HepG2 (cell line): ENCODE measurements around the gene KCNH1. TPM values are rescaled to one million over a fixed set of nuclear protein-coding genes. Genes with fewer than 3 reads are reported as not detected.

Source experiments
- ATAC-seq: fragments of 200-7000 bp; cut with Tn5 transposase; 3 replicates; pipeline ENCODE4 v1.9.1; 2020; ENCODE audit warnings: mild to moderate bottlenecking, moderate library complexity
- BruUV-seq: library from RNA; stranded (reverse); fragments of 400-500 nt; replicated peaks from 2 replicates; lab custom pipeline; 2021; lab: Mats Ljungman, UMichigan
- CTCF ChIA-PET: fragments of 300-600 bp; formaldehyde crosslinking; extraction: SDS; loops from one replicate; lab custom pipeline; 2021; ENCODE audit warnings: low total read pairs, inconsistent platforms, low intra/inter-chr PET ratio; lab: Yijun Ruan, JAX
- POLR2A ChIA-PET: fragments of 350-600 bp; sonication (Branson Sonifier 250); formaldehyde crosslinking; loops from one replicate; lab custom pipeline; 2020; ENCODE audit warnings: antibody characterized with exemption, inconsistent platforms; lab: Yijun Ruan, JAX
- DNase-seq: peaks from one replicate; pipeline ENCODE4 v3.0.0-alpha.2; 2015; ENCODE audit warnings: low spot score
- FAIRE-seq: peaks from 3 replicates; lab custom pipeline; 2011; peaks lifted over from hg19 to GRCh38; lab: Jason Lieb, UNC
- H2AFZ ChIP-seq: one replicate; pipeline ENCODE4 v1.6.1; 2011; ENCODE audit warnings: low read length, inconsistent platforms
- H3K27ac ChIP-seq: fragments of 300-600 bp; 3 replicates; pipeline ENCODE4 v1.8.0; 2011; ENCODE audit warnings: mixed run types, mild to moderate bottlenecking, mixed read lengths, low read length, inconsistent platforms; ENCODE audit not compliant: insufficient read depth; ENCODE audit errors: extremely low read length
- H3K27me3 ChIP-seq, 2 experiments: fragments of 200-600 bp in 1 of 2; 2 replicates in 1 of 2; 3 replicates in 1 of 2; pipeline versions ENCODE4 v1.6.0 to v1.8.0; 2011; ENCODE audit warnings: low read length in 2 of 2, mild to moderate bottlenecking in 2 of 2, moderate library complexity in 2 of 2, inconsistent platforms in 1 of 2; ENCODE audit not compliant: insufficient read depth in 2 of 2, control insufficient read depth in 1 of 2
- H3K36me3 ChIP-seq, 2 experiments: fragments of 200-600 bp in 1 of 2; replicated peaks in 1 of 2; 2 replicates in 1 of 2; 3 replicates in 1 of 2; pipeline versions ENCODE4 v1.5.1 to v1.8.0; 2011; ENCODE audit warnings: low read length in 2 of 2, inconsistent platforms in 1 of 2; ENCODE audit not compliant: insufficient read depth in 2 of 2, control insufficient read depth in 1 of 2
- H3K4me1 ChIP-seq: 2 replicates; pipeline ENCODE4 v1.5.1; 2012; ENCODE audit warnings: low read length, inconsistent platforms; ENCODE audit not compliant: insufficient read depth
- H3K4me2 ChIP-seq: 2 replicates; pipeline ENCODE4 v1.6.0; 2011; ENCODE audit warnings: low read depth, low read length, inconsistent platforms
- H3K4me3 ChIP-seq, 3 experiments: fragments of 200-600 bp in 1 of 3; sonication (generic), shearing (Covaris generic) in 1 of 3; replicated peaks in 1 of 3; 2 replicates each; pipeline ENCODE4 v1.5.1; 2011 to 2016; ENCODE audit warnings: low read length in 3 of 3, inconsistent platforms in 2 of 3, low read depth in 2 of 3, mild to moderate bottlenecking in 2 of 3, control low read depth in 1 of 3, mixed read lengths in 1 of 3; ENCODE audit not compliant: insufficient read depth in 1 of 3
- H3K79me2 ChIP-seq: one replicate; pipeline ENCODE4 v1.6.1; 2011; ENCODE audit warnings: low read length, inconsistent platforms; ENCODE audit not compliant: insufficient read depth
- H3K9ac ChIP-seq: 2 replicates; pipeline ENCODE4 v1.6.0; 2011; ENCODE audit warnings: mild to moderate bottlenecking, low read depth, low read length, inconsistent platforms; ENCODE audit not compliant: insufficient read depth
- H3K9me3 ChIP-seq: 2 replicates; pipeline ENCODE4 v1.5.1; 2012; ENCODE audit warnings: mild to moderate bottlenecking, low read length
- H4K20me1 ChIP-seq: 2 replicates; pipeline ENCODE4 v1.6.0; 2011; ENCODE audit warnings: inconsistent platforms, mild to moderate bottlenecking, low read length, moderate library complexity; ENCODE audit not compliant: insufficient read depth
- AGO2 ChIP-seq: fragments of 200-400 bp; formaldehyde crosslinking; optimal IDR thresholded peaks from 2 replicates; pipeline ENCODE3; 2017; ENCODE audit warnings: mild to moderate bottlenecking, low read depth, low read length, moderate library complexity
- ATF1 ChIP-seq: IDR thresholded peaks from 2 replicates; pipeline ENCODE4 v1.6.1; 2016; ENCODE audit warnings: mild to moderate bottlenecking, control low read depth
- BRCA1 ChIP-seq: sonication (generic); formaldehyde crosslinking; IDR thresholded peaks from 2 replicates; pipeline ENCODE4 v1.4.0; 2020; ENCODE audit warnings: missing genetic modification reagents
- CAMTA2 ChIP-seq: sonication (generic); formaldehyde crosslinking; IDR thresholded peaks from 2 replicates; pipeline ENCODE4 v1.4.0; 2020; ENCODE audit warnings: mild to moderate bottlenecking, missing genetic modification reagents, borderline replicate concordance
- GATAD2A ChIP-seq: IDR thresholded peaks from 2 replicates; pipeline ENCODE4 v1.6.1; 2016
- IKZF4 ChIP-seq: sonication (generic); formaldehyde crosslinking; IDR thresholded peaks from 2 replicates; pipeline ENCODE4 v1.5.1; 2020; ENCODE audit warnings: borderline replicate concordance, mild to moderate bottlenecking, low read depth, missing genetic modification reagents; ENCODE audit errors: not compliant biosample characterization
- JDP2 ChIP-seq: sonication (generic); formaldehyde crosslinking; IDR thresholded peaks from 2 replicates; pipeline ENCODE4 v1.8.1; 2022; ENCODE audit warnings: missing genetic modification reagents, borderline replicate concordance
- NFKB2 ChIP-seq: sonication (generic); formaldehyde crosslinking; IDR thresholded peaks from 2 replicates; pipeline ENCODE4 v1.4.0; 2020; ENCODE audit warnings: missing genetic modification reagents, borderline replicate concordance
- PBX3 ChIP-seq: sonication (generic); formaldehyde crosslinking; IDR thresholded peaks from 2 replicates; pipeline ENCODE4 v1.8.1; 2023; ENCODE audit warnings: missing genetic modification reagents, inconsistent platforms, borderline replicate concordance
- SATB2 ChIP-seq: sonication (generic); formaldehyde crosslinking; IDR thresholded peaks from 2 replicates; pipeline ENCODE4 v1.5.0; 2020; ENCODE audit warnings: missing genetic modification reagents
- STAT5B ChIP-seq: sonication (generic); formaldehyde crosslinking; IDR thresholded peaks from 2 replicates; pipeline ENCODE4 v1.4.0; 2020; ENCODE audit warnings: missing genetic modification reagents
- TCF7 ChIP-seq: sonication (generic); IDR thresholded peaks from 2 replicates; pipeline ENCODE4 v1.6.1; 2016; ENCODE audit warnings: antibody characterized with exemption, low read depth
- TFDP1 ChIP-seq: IDR thresholded peaks from 2 replicates; pipeline ENCODE4 v1.6.1; 2016; ENCODE audit warnings: missing compliant biosample characterization, missing genetic modification reagents, borderline replicate concordance
- ZFP82 ChIP-seq: sonication (generic); formaldehyde crosslinking; IDR thresholded peaks from 2 replicates; pipeline ENCODE4 v1.5.1; 2020; ENCODE audit warnings: mild to moderate bottlenecking, missing genetic modification reagents, borderline replicate concordance
- ZNF225 ChIP-seq: sonication (generic); formaldehyde crosslinking; IDR thresholded peaks from 2 replicates; pipeline ENCODE4 v1.4.0; 2020; ENCODE audit warnings: mild to moderate bottlenecking, missing genetic modification reagents
- ZNF230 ChIP-seq: sonication (generic); formaldehyde crosslinking; IDR thresholded peaks from 2 replicates; pipeline ENCODE4 v1.4.0; 2020; ENCODE audit warnings: mild to moderate bottlenecking, missing genetic modification reagents
- ZNF274 ChIP-seq: sonication (generic); formaldehyde crosslinking; IDR thresholded peaks from 2 replicates; pipeline ENCODE4 v1.5.1; 2020; ENCODE audit warnings: mild to moderate bottlenecking, missing genetic modification reagents
- WGBS: methylation state at CpG from one replicate; pipeline ENCODE4 v1.1.6; 2017; ENCODE audit warnings: low lambda C conversion rate; 5-methylcytosine and 5-hydroxymethylcytosine counted together
- in situ Hi-C: cut with HindIII; loops from 2 replicates; pipeline ENCODE4 v1.10.0; 2017; ENCODE audit warnings: low pct_unique_long_range_greater_than_20kb; ENCODE audit not compliant: extremely low pct_ligation_motif_present
- intact Hi-C: fragments of 100-400 bp; cut with micrococcal nuclease; formaldehyde crosslinking; loops from one replicate; pipeline ENCODE4 v1.10.0; 2022; ENCODE audit not compliant: unreplicated experiment
- polyA plus RNA-seq, 8 experiments: library from polyadenylated mRNA; depleted of rRNA in 3 of 8; stranded (reverse) in 7 of 8; unstranded in 1 of 8; fragments of >200 nt; fragmentation: Illumina TruSeq in 4 of 8; extraction: Trizol in 4 of 8; gene quantifications; 2 replicates each; pipeline versions ENCODE4 v1.2.1 to v1.2.3, GENCODE V29; 2011 to 2016; ENCODE audit warnings: low read depth in 4 of 8, missing spikeins in 1 of 8, mixed read lengths in 1 of 8; ENCODE audit not compliant: insufficient read depth in 1 of 8
- total RNA-seq, 5 experiments: library from RNA; depleted of rRNA; stranded (reverse); fragments of >200 nt; fragmentation: Illumina TruSeq; extraction: Trizol; gene quantifications; 2 replicates each; pipeline ENCODE4 v1.2.3, GENCODE V29; 2016; ENCODE audit warnings: low read depth in 1 of 5
- TF ChIP-seq, protein P1 (sequence below), 2 experiments: sonication (generic) in 1 of 2; formaldehyde crosslinking in 1 of 2; IDR thresholded peaks; 2 replicates each; pipeline versions ENCODE4 v1.4.0 to v1.6.1; 2018 to 2020; ENCODE audit warnings: missing genetic modification reagents in 2 of 2, borderline replicate concordance in 1 of 2, low read depth in 1 of 2, mild to moderate bottlenecking in 1 of 2, missing biosample characterization in 1 of 2
- TF ChIP-seq, protein P2 (sequence below): sonication (generic); formaldehyde crosslinking; IDR thresholded peaks from 2 replicates; pipeline ENCODE4 v1.8.1; 2023; ENCODE audit warnings: mild to moderate bottlenecking, moderate library complexity, missing genetic modification reagents
- TF ChIP-seq, protein P3 (sequence below): sonication (generic); formaldehyde crosslinking; IDR thresholded peaks from 2 replicates; pipeline ENCODE4 v1.9.0; 2021; ENCODE audit warnings: missing genetic modification reagents, borderline replicate concordance

KCNH1 gene
- total and polyA plus RNA-seq, 2 of the 13 experiments (the other 11 are each of a cell fraction or from before 2014, with no cell fraction given), result not detected

DNA sequence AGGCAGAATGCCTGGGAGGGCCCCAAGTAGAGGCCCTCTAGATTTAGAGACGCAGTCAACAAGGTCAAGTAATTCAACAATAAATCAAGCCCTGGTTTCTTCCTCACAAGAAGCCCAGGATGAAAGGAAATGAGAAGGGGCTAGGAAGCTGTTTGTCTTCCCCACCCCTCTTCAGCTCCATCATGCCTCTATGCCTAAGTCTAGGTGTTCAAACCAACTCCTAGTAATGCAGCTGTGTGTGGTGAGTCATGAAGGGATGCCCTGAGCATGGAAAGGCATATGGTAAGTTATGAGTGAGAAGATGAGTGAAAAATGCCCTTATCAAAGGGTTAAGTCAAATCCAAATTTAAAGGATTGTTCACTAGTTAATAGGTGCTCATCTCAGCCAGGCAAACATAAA, 339.5 kb downstream of the KCNH1 start:
- Histone ChIP-seq H4K20me1 (no peaks in the 10 kb centered on the region), H3K79me2 (no peaks in the 10 kb centered on the region), H3K4me2 (no peak overlapping the region), H3K9ac (no peak overlapping the region), H3K4me1 (no peaks in the 10 kb centered on the region), H3K27ac (no peak overlapping the region), H3K9me3 (no peaks in the 10 kb centered on the region), H2AFZ (no peak overlapping the region), H3K4me3 (no peak overlapping the region), H3K36me3 (no peaks in the 10 kb centered on the region), H3K27me3 (no peaks in the 10 kb centered on the region)
- TF ChIP-seq, protein P1, sequence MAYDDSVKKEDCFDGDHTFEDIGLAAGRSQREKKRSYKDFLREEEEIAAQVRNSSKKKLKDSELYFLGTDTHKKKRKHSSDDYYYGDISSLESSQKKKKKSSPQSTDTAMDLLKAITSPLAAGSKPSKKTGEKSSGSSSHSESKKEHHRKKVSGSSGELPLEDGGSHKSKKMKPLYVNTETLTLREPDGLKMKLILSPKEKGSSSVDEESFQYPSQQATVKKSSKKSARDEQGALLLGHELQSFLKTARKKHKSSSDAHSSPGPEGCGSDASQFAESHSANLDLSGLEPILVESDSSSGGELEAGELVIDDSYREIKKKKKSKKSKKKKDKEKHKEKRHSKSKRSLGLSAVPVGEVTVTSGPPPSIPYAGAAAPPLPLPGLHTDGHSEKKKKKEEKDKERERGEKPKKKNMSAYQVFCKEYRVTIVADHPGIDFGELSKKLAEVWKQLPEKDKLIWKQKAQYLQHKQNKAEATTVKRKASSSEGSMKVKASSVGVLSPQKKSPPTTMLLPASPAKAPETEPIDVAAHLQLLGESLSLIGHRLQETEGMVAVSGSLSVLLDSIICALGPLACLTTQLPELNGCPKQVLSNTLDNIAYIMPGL (CRISPR knock-in tag; IDR thresholded peaks at IDR 0.05; ENCODE audit: borderline replicate concordance in 1 of 2, low read depth in 1 of 2), result no peak
- TF ChIP-seq AGO2, result no peak
- no peak for TF ChIP-seq GATAD2A (CRISPR knock-in tag)
- TF ChIP-seq ZNF225 (CRISPR knock-in tag), result no peak
- TF ChIP-seq, protein P2, sequence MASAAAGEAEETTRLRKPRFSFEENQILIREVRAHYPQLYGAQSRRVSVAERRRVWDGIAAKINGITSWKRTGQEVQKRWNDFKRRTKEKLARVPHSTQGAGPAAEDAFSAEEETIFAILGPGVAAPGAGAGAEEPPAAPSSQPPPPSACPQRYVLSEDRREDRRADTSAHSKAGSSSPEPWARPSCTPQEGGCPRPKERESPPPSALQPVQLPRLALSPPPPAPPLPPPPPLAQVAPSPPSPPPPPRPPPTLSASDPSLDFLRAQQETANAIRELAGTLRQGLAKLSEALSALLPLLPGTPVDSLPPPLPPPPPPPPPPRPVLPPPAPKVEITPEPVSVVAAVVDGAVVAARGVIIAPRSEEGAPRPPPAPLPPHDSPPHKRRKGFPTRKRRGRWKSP (CRISPR knock-in tag), result no peak
- TF ChIP-seq BRCA1 (CRISPR knock-in tag), result no peak
- TF ChIP-seq NFKB2 (CRISPR knock-in tag), result no peak
- TF ChIP-seq ATF1 (CRISPR knock-in tag), result no peak
- no peak for TF ChIP-seq CAMTA2 (CRISPR knock-in tag)
- TF ChIP-seq SATB2 (CRISPR knock-in tag), result no peak
- TF ChIP-seq STAT5B (CRISPR knock-in tag), result no peak
- no peak for TF ChIP-seq ZNF230
- TF ChIP-seq TCF7, result no peak
- no peak for TF ChIP-seq IKZF4 (CRISPR knock-in tag)
- TF ChIP-seq, protein P3, sequence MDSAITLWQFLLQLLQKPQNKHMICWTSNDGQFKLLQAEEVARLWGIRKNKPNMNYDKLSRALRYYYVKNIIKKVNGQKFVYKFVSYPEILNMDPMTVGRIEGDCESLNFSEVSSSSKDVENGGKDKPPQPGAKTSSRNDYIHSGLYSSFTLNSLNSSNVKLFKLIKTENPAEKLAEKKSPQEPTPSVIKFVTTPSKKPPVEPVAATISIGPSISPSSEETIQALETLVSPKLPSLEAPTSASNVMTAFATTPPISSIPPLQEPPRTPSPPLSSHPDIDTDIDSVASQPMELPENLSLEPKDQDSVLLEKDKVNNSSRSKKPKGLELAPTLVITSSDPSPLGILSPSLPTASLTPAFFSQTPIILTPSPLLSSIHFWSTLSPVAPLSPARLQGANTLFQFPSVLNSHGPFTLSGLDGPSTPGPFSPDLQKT (CRISPR knock-in tag), result no peak
- TF ChIP-seq TFDP1 (CRISPR knock-in tag), result no peak
- no peak for TF ChIP-seq PBX3 (CRISPR knock-in tag)
- TF ChIP-seq ZFP82, result no peak
- TF ChIP-seq JDP2 (CRISPR knock-in tag), result no peak
- no peak for TF ChIP-seq ZNF274
- ChIA-PET POLR2A (no interaction called here), CTCF (no interaction called here)
- FAIRE-seq (no peak), DNase-seq (no peak), ATAC-seq (no peak)
- BruUV-seq, result no TSS peak
- whole genome bisulfite sequencing, result 63% methylated on average over 1 of the region's 1 CpG
- in situ Hi-C loops, result no loop called here
- intact Hi-C loops, result no loop called here
